Peyer's patch (tissue), 4 donors: ENCODE measurements around the gene STUM. TPM values are rescaled to one million over a fixed set of nuclear protein-coding genes. Genes with fewer than 3 reads are reported as not detected.

ENCODE experiments used
- DNase-seq, 3 donors: peaks; one replicate each; pipeline ENCODE4 v3.0.0-alpha.2; 2017 to 2019
- H3K27ac ChIP-seq, 4 donors: fragments of 200-600 bp; sonication (generic); one replicate each; pipeline ENCODE4 v1.5.1; 2016 to 2019
- H3K27me3 ChIP-seq, 2 donors: fragments of 200-600 bp; sonication (generic); one replicate each; pipeline ENCODE4 v1.5.1; 2019
- H3K36me3 ChIP-seq, 3 donors: fragments of 200-600 bp; sonication (generic); one replicate each; pipeline ENCODE4 v1.5.1; 2016 to 2019
- H3K4me1 ChIP-seq, 4 donors: fragments of 200-600 bp; sonication (generic); one replicate each; pipeline ENCODE4 v1.5.1; 2016 to 2019
- H3K4me3 ChIP-seq, 4 donors: fragments of 200-600 bp; sonication (generic); 1 replicate in 3 of 4; 2 replicates in 1 of 4; pipeline ENCODE4 v1.5.1; 2016 to 2019; ENCODE audit warnings: mild to moderate bottlenecking in 1 of 4
- H3K9me3 ChIP-seq, 4 donors: fragments of 200-600 bp; sonication (generic); one replicate each; pipeline ENCODE4 v1.5.1; 2016 to 2019; ENCODE audit warnings: mild to moderate bottlenecking in 1 of 4
- POLR2A ChIP-seq, 2 donors: fragments of 450-650 bp; IDR thresholded peaks; one replicate each; pipeline ENCODE4 v1.5.1; 2017; ENCODE audit warnings: antibody characterized with exemption in 2 of 2, mild to moderate bottlenecking in 2 of 2, moderate library complexity in 2 of 2
- total RNA-seq, 4 donors: library from RNA; depleted of rRNA; stranded (reverse); fragments of >200 nt; gene quantifications; one replicate each; pipeline ENCODE4 v1.1.0, GENCODE V29; 2016
- TF ChIP-seq, protein P1 (sequence below), 6 experiments: fragments of 450-650 bp in 4 of 6; fragments of 200-600 bp in 2 of 6; sonication (generic) in 1 of 6; IDR thresholded peaks; one replicate each; pipeline ENCODE4 v1.5.1; 2017 to 2019; ENCODE audit warnings: antibody characterized with exemption in 6 of 6, mild to moderate bottlenecking in 3 of 6, moderate library complexity in 1 of 6

Gene STUM
- total RNA-seq, 4 donors from 2014 or later = 1.4 to 4.6 (median 2.9) TPM

DNA sequence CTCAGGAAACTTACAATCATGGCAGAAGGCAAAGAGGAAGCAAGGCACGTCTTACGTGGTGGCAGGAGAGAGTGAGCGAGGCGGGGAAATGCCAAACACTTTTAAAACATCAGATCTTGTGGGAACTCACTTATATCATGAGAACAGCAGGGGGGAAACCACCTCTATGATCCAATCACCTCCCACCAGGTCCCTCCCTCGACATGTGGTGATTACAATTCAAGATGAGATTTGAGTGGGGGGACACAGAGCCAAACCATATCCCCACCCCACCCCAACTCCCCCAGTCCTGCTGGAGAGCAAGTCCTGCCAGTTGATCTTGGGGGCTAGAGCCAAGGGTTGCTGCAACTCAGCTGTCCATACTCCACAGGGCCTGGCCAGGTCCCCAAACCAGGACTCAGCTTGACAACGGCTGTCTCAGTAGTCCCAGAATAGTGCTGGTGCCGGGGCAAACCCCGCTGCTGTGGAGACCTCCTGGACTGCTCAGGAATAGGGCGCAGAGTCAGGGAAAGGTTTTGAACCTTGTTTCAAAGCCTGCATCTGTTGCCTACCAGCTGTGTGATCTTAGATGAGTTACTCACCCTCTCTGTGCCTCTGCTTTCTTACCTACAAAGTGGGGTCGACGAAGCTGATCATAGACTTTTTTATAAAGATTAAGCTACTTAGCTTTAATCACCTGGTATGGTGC lies 79.5 kb downstream of the STUM start:
- DNase-seq = peak in 2 of 3 donors; percentile 36 to 39
- H3K27me3 ChIP-seq = no peaks in the 10 kb centered on the region
- H3K4me3 ChIP-seq = no peak overlapping the region
- no peaks in the 10 kb centered on the region for H3K9me3 ChIP-seq
- H3K36me3 ChIP-seq = peaks cover 0 to 5% (median 0%) of the 10 kb centered on the region in 3 donors
- no peak for TF ChIP-seq POLR2A (IDR thresholded peaks at IDR 0.05)
- TF ChIP-seq, protein P1, sequence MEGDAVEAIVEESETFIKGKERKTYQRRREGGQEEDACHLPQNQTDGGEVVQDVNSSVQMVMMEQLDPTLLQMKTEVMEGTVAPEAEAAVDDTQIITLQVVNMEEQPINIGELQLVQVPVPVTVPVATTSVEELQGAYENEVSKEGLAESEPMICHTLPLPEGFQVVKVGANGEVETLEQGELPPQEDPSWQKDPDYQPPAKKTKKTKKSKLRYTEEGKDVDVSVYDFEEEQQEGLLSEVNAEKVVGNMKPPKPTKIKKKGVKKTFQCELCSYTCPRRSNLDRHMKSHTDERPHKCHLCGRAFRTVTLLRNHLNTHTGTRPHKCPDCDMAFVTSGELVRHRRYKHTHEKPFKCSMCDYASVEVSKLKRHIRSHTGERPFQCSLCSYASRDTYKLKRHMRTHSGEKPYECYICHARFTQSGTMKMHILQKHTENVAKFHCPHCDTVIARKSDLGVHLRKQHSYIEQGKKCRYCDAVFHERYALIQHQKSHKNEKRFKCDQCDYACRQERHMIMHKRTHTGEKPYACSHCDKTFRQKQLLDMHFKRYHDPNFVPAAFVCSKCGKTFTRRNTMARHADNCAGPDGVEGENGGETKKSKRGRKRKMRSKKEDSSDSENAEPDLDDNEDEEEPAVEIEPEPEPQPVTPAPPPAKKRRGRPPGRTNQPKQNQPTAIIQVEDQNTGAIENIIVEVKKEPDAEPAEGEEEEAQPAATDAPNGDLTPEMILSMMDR (IDR thresholded peaks at IDR 0.05) = no peak
- peak overlapping the region in 2 of 4 donors; percentile 2 to 7 for H3K27ac ChIP-seq
- H3K4me1 ChIP-seq = peaks cover under 1 to 8% (median 5%) of the 10 kb centered on the region in 4 donors

DNA sequence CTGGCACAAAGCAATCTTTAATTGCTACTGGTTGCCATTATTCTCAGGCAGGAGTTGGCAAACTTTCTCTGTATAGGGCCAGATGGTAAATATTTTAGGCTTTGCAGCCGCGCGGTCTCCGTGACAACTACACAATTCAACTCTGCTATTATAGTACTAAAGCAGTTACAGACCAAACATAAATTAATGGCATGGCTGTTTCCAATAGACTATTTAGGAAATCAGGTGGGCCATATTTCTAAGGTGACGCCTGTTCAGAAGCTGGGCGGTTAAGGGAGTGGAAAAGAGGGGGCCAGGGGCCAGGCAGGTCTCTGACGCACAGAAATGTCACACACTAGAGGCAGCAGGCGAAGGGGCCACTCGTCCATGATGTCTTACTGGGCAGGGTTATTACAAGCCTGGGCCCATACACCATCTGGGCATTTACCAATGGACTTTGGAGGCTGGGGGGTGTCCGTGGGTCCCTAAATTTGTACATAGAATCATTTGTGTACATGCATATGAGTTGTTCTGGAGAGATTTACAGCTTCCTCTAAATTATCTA lies 80.1 kb downstream of the STUM start:
- H3K36me3 ChIP-seq = peaks cover 0 to 5% (median 0%) of the 10 kb centered on the region in 3 donors
- DNase-seq = peak in 2 of 3 donors; percentile 22 to 38
- H3K4me3 ChIP-seq = no peak overlapping the region
- H3K4me1 ChIP-seq = peaks cover 5 to 14% (median 9%) of the 10 kb centered on the region in 4 donors
- peak overlapping the region in 1 of 4 donors; percentile 13 for H3K27ac ChIP-seq
- H3K9me3 ChIP-seq = no peaks in the 10 kb centered on the region
- no peak for TF ChIP-seq POLR2A (IDR thresholded peaks at IDR 0.05)
- TF ChIP-seq, protein P1 (IDR thresholded peaks at IDR 0.05) = no peak
- no peaks in the 10 kb centered on the region for H3K27me3 ChIP-seq

DNA sequence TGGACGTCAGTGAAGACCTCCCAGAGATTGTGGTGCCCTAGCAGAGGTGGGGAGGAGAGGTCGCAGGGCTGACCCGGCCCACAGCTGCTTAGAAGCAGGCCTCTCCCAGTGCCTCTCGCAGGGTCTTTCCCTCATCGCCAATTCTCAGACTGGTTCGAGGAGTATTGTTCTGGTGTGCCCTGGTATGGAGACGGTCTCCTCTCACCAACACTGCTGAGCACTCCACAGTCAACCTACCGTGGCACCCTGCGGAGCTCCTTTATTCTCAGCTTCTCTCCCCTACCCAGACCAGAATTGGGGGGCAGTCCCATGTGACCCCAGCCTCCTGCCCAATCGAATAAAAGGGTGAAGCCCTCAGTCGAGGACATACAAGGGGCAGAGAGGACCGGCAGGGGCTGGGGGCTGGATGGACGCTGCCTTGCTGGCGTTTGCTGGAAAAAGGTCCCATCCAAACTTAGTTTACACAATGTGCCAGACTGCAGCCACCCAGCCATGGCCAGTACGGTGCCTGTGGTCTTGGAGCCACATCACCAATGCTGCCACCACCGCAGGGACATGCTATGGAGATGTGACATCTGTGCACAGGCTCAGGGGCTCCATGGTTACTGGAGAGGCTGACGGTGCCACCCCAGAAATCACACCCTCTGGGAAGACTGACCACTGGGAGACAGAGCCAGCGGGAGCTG lies 80.8 kb downstream of the STUM start:
- Histone ChIP-seq H3K4me3 (no peak overlapping the region), H3K4me1 (peaks cover 5 to 21% (median 15%) of the 10 kb centered on the region in 4 donors), H3K27ac (peak overlapping the region in 1 of 4 donors; percentile 13), H3K36me3 (peaks cover 0 to 5% (median 0%) of the 10 kb centered on the region in 3 donors), H3K27me3 (no peaks in the 10 kb centered on the region), H3K9me3 (no peaks in the 10 kb centered on the region)
- TF ChIP-seq POLR2A (IDR thresholded peaks at IDR 0.05) = no peak
- TF ChIP-seq, protein P1 (IDR thresholded peaks at IDR 0.05) = no peak
- DNase-seq = peak in 2 of 3 donors; percentile 35 to 38

DNA sequence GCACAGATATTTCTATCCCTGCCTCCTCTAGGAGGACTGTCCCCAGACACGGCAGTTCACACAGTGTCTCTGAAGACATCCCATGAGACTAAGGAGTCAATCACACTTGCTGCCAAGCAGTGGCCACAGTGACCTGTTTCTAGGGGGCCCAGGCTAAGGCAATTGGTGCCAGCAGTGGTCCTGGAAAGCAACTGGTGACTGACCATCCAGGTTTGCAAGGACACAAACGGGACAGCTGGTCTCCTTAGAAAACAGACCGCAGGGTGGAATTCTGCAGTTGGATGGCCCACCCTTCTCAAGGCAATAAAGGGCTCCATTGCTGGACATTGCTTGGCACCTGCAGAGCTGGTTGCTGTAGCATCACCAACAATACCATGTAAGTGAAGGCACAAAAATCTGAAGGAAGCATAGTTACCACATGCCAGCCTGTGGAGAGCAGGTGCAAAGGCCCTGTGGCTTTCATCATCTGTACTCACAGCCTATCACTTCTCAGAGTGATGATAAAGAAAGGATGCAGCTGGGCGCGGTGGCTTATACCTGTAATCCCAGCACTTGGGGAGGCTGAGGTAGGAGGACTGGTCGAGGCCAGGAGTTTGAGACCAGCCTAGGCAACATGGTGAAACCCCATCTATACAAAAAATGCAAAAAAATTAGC lies 81.5 kb downstream of the STUM start:
- Histone ChIP-seq H3K36me3 (peaks cover 0 to 5% (median 0%) of the 10 kb centered on the region in 3 donors), H3K4me1 (peaks cover 5 to 28% (median 21%) of the 10 kb centered on the region in 4 donors), H3K4me3 (no peak overlapping the region), H3K27ac (no peak overlapping the region), H3K9me3 (no peaks in the 10 kb centered on the region), H3K27me3 (no peaks in the 10 kb centered on the region)
- TF ChIP-seq, protein P1 (IDR thresholded peaks at IDR 0.05) = no peak
- no peak for TF ChIP-seq POLR2A (IDR thresholded peaks at IDR 0.05)
- DNase-seq = peak; percentile 14 to 43 (median 30)

DNA sequence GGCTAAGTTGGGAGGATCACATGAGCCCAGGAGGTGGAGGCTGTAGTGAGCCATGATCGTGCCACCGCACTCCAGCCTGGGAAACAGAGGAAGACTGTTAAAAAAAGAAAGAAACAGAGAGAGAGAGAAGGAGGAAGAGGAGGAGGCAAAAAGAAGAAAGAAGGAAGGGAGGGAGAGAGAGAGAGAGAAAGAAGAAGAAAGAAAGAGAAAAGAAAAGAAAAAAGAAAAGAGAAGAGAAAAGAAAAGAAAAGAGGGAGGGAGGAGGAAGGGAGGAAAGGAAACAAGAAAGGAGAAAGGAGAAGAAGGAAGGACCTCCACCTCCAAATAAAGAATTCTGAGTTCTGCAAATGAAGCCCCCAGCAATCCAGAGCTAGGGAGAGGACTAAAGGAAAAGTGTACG lies 82.0 kb downstream of the STUM start:
- Histone ChIP-seq H3K9me3 (no peaks in the 10 kb centered on the region), H3K27ac (peak overlapping the region in 1 of 4 donors; percentile 85)
- TF ChIP-seq POLR2A (IDR thresholded peaks at IDR 0.05) = no peak

More for the DNA sequence above, 82.0 kb downstream of the STUM start:
- H3K27me3 ChIP-seq = no peaks in the 10 kb centered on the region
- H3K4me3 ChIP-seq = no peak overlapping the region
- no peak for DNase-seq
- H3K36me3 ChIP-seq = peaks cover 0 to 7% (median 0%) of the 10 kb centered on the region in 3 donors
- H3K4me1 ChIP-seq = peaks cover 5 to 30% (median 22%) of the 10 kb centered on the region in 4 donors
